GM06990 (cell line): ENCODE measurements around the gene ZNRD2.

Experiments used
- DNase-seq: peaks from one replicate; pipeline ENCODE4 v3.0.0-alpha.2; 2011; ENCODE audit not compliant: insufficient read length; ENCODE audit errors: extremely low read depth
- H3K27me3 ChIP-seq: replicated peaks from 2 replicates; pipeline ENCODE4 v1.6.0; 2011; ENCODE audit warnings: low read length; ENCODE audit not compliant: control insufficient read depth, insufficient read depth
- H3K36me3 ChIP-seq: 2 replicates; pipeline ENCODE4 v1.5.1; 2011; ENCODE audit warnings: low read length; ENCODE audit not compliant: control insufficient read depth, insufficient read depth
- H3K4me3 ChIP-seq: replicated peaks from 2 replicates; pipeline ENCODE4 v1.5.1; 2011; ENCODE audit warnings: low read depth, mild to moderate bottlenecking, control low read depth, low read length
- CTCF ChIP-seq: IDR thresholded peaks from 2 replicates; pipeline ENCODE4 v1.5.1; 2011; ENCODE audit warnings: low read length, control low read depth, mild to moderate bottlenecking, inconsistent platforms; ENCODE audit not compliant: insufficient read depth, poor library complexity, severe bottlenecking

Gene ZNRD2

GRCh38 chr11:65621460-65621859 is 51.2 kb downstream of the ZNRD2 start:
- no peak for DNase-seq
- H3K4me3 ChIP-seq = no peak overlapping the region
- H3K27me3 ChIP-seq = no peaks in the 10 kb centered on the region
- no peak for TF ChIP-seq CTCF
- peaks cover 68% of the 10 kb centered on the region for H3K36me3 ChIP-seq
